NB4 (cell line): ENCODE results near the gene TBX5.

ENCODE experiments used
- DNase-seq: peaks from one replicate; pipeline ENCODE4 v3.0.0; 2010; ENCODE audit warnings: low read depth
- H3K4me3 ChIP-seq: one replicate; pipeline ENCODE4 v1.5.1; 2011; ENCODE audit warnings: mild to moderate bottlenecking, low read depth, low read length, moderate library complexity
- MYC ChIP-seq: IDR thresholded peaks from 2 replicates; pipeline ENCODE4 v1.6.1; 2011; ENCODE audit warnings: low read depth, low read length
- POLR2A ChIP-seq: IDR thresholded peaks from 2 replicates; pipeline ENCODE4 v1.6.1; 2011; ENCODE audit warnings: mild to moderate bottlenecking; ENCODE audit not compliant: insufficient read length; ENCODE audit errors: extremely low read depth
- TF ChIP-seq, protein P1 (sequence below): IDR thresholded peaks from 2 replicates; pipeline ENCODE4 v1.6.1; 2011; ENCODE audit warnings: low read depth, low read length
- TF ChIP-seq, protein P2 (sequence below): IDR thresholded peaks from one replicate; pipeline ENCODE4 v1.5.1; 2012; ENCODE audit warnings: low read depth, low read length

Gene TBX5

GRCh38 chr12:114406316-114406983 lies 506 bp upstream of the TBX5 start:
- no peak overlapping the region for H3K4me3 ChIP-seq
- TF ChIP-seq, protein P1, sequence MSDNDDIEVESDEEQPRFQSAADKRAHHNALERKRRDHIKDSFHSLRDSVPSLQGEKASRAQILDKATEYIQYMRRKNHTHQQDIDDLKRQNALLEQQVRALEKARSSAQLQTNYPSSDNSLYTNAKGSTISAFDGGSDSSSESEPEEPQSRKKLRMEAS, result no peak
- TF ChIP-seq, protein P2, sequence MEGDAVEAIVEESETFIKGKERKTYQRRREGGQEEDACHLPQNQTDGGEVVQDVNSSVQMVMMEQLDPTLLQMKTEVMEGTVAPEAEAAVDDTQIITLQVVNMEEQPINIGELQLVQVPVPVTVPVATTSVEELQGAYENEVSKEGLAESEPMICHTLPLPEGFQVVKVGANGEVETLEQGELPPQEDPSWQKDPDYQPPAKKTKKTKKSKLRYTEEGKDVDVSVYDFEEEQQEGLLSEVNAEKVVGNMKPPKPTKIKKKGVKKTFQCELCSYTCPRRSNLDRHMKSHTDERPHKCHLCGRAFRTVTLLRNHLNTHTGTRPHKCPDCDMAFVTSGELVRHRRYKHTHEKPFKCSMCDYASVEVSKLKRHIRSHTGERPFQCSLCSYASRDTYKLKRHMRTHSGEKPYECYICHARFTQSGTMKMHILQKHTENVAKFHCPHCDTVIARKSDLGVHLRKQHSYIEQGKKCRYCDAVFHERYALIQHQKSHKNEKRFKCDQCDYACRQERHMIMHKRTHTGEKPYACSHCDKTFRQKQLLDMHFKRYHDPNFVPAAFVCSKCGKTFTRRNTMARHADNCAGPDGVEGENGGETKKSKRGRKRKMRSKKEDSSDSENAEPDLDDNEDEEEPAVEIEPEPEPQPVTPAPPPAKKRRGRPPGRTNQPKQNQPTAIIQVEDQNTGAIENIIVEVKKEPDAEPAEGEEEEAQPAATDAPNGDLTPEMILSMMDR, result no peak
- TF ChIP-seq POLR2A, result no peak
- TF ChIP-seq MYC, result no peak
- no peak for DNase-seq

- DNase-seq, result no peak
- TF ChIP-seq, protein P2, result no peak
- no peak for TF ChIP-seq MYC
- TF ChIP-seq, protein P1, result no peak
- no peak for TF ChIP-seq POLR2A
- no peak overlapping the region for H3K4me3 ChIP-seq
Observed at GRCh38 chr12:114404926-114405518, 922 bp downstream of the TBX5 start.

DNA sequence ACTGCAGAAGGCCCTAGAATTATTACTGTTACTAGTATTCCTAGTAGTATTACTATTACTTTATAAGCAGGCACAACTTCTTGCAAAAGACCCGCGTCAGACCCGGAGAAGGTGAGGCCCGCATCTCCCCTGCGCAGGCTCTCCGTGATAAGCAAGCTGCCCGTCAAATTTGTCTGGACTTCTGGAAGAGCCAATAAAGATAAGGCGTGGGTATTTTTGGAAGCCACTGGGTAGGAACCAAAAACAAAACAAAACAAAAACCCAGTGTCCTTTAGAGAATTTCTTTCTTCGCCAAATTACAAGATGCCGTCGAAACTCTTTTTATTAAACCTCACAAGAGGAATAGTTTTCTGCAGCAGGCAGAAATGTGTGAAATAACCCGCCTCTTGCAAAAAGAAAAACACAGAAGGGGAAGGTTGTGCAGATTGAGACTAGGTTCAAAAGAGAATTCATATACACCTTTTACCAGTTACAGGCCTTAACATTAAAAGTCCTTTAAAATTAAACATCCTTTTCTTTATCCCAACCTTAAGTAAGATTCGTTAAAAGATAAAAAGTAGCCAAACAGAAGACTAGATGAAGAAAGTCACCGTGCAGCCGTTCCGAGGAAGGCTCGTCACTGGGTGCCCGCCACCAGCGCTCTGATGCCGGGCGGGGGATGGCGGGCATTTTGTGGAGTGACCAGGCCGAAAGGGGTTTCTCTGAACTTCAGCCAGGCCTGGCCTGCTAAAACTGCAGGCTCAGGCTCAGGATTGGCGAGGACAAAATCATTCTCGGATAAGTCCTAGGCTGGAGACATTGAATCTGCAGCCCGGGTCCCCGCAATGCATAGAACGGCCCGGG lies 1.6 kb downstream of the TBX5 start:
- DNase-seq, result no peak
- TF ChIP-seq, protein P2, result no peak
- TF ChIP-seq, protein P1, result no peak
- TF ChIP-seq MYC, result no peak
- TF ChIP-seq POLR2A, result no peak
- H3K4me3 ChIP-seq, result no peak overlapping the region

DNA sequence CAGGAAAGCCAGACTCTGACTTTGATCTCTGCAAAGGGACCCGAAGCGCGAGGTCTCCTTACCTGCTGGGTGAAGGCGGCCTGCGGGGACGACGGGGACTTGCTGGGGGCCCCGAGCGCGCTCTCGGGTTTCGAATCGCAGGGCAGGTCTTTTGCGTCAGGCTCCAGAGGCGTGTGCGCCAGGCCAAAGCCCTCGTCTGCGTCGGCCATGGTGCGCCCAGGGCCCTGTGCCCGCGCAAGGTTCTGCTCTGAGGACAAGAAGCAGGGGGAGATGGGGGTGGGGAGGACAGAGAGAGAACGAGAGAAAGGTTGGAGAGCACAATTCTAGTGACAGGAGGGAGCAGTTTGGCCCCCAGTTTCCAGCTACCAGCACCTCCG lies 2.3 kb downstream of the TBX5 start:
- DNase-seq, result no peak
- no peak overlapping the region for H3K4me3 ChIP-seq
- TF ChIP-seq MYC (no peak), POLR2A (no peak)
- TF ChIP-seq, protein P1, result no peak
- TF ChIP-seq, protein P2, result no peak

DNA sequence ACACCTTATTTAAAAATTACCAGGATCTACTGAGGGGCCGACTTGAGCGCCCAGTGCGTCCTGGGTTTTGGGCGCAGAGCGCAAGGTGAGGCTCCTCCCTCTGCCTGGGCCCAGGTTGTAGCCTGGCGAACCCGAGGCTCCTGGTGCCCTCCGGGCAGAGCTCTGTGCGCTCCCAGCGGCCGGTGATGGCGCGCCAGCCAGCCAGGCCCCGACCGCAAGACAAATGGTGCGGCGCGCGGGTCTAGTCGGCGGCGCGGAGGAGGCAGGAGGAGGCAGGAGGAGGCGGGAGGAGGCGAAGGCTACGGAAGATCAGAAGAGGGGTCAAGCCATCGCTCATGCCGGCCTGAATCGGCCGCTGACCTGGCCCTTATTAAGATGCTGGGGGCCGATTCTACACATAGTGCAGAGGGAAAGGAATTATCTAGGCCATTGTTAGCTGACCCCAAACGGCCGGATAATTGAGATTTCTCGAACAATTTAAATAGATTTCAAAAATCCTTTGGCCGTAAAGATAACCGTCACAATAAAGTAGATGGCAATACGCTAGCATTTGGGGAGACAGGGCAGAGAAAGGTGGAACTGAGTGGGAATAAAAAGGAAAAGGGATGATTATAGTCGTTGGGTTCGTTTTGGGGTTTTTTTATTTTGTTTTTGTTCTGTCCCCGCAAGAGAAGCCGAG lies 2.8 kb downstream of the TBX5 start:
- DNase-seq, result no peak
- no peak overlapping the region for H3K4me3 ChIP-seq
- TF ChIP-seq MYC (no peak), POLR2A (no peak)
- TF ChIP-seq, protein P2, result no peak
- TF ChIP-seq, protein P1, result no peak
